HEK293 (cell line): ENCODE data around the gene STARD8.

Source experiments
- CTCF ChIA-PET: fragments of 350-600 bp; formaldehyde crosslinking; extraction: SDS; loops from one replicate; lab custom pipeline; 2021; ENCODE audit warnings: antibody characterized with exemption; lab: Yijun Ruan, JAX
- POLR2A ChIA-PET: fragments of 300-600 bp; formaldehyde crosslinking; extraction: SDS; loops from one replicate; lab custom pipeline; 2020; ENCODE audit warnings: antibody characterized with exemption, inconsistent platforms; lab: Yijun Ruan, JAX
- H3K27ac ChIP-seq: fragments of 200-500 bp; sonication (Bioruptor generic); 2 replicates; pipeline ENCODE4 v1.5.1; 2014; ENCODE audit warnings: low read depth, low read length, control low read depth, inconsistent platforms; ENCODE audit errors: extremely low read depth
- H3K36me3 ChIP-seq, 2 experiments: fragments of 200-500 bp in 1 of 2; sonication (Bioruptor generic) in 1 of 2; 1 replicate in 1 of 2; 2 replicates in 1 of 2; pipeline ENCODE4 v1.5.1; 2014 to 2017; ENCODE audit warnings: inconsistent platforms in 2 of 2, low read length in 2 of 2; ENCODE audit not compliant: control insufficient read depth in 2 of 2, insufficient read depth in 1 of 2
- H3K4me1 ChIP-seq: fragments of 200-500 bp; sonication (Bioruptor generic); 2 replicates; pipeline ENCODE4 v1.5.1; 2014; ENCODE audit warnings: mild to moderate bottlenecking, low read length, inconsistent platforms; ENCODE audit not compliant: control insufficient read depth, insufficient read depth
- H3K4me3 ChIP-seq: 2 replicates; pipeline ENCODE4 v1.5.1; 2011; ENCODE audit warnings: low read depth, mild to moderate bottlenecking, control low read depth, low read length, moderate library complexity
- H3K9me3 ChIP-seq: fragments of 200-500 bp; sonication (Bioruptor generic); 2 replicates; pipeline ENCODE4 v1.5.1; 2014; ENCODE audit warnings: low read depth, low read length, inconsistent platforms; ENCODE audit not compliant: control insufficient read depth, insufficient read depth
- CTCF ChIP-seq: fragments of 450-650 bp; formaldehyde crosslinking; IDR thresholded peaks from 2 replicates; pipeline ENCODE4 v1.5.1; 2016; ENCODE audit warnings: missing biosample characterization, missing genetic modification characterization
- GLIS1 ChIP-seq: fragments of 450-650 bp; formaldehyde crosslinking; IDR thresholded peaks from 2 replicates; pipeline ENCODE4 v1.5.1; 2016; ENCODE audit warnings: missing biosample characterization, missing genetic modification characterization
- HIC1 ChIP-seq: fragments of 450-650 bp; formaldehyde crosslinking; IDR thresholded peaks from 2 replicates; pipeline ENCODE4 v1.5.1; 2016; ENCODE audit warnings: missing biosample characterization, missing genetic modification characterization
- SALL2 ChIP-seq: fragments of 450-650 bp; formaldehyde crosslinking; IDR thresholded peaks from 2 replicates; pipeline ENCODE4 v1.5.0; 2017; ENCODE audit warnings: missing biosample characterization, mild to moderate bottlenecking, missing genetic modification characterization, borderline replicate concordance
- ZBTB1 ChIP-seq: fragments of 450-650 bp; formaldehyde crosslinking; IDR thresholded peaks from 2 replicates; pipeline ENCODE4 v1.5.1; 2016; ENCODE audit warnings: missing biosample characterization, missing genetic modification characterization
- ZBTB48 ChIP-seq: fragments of 450-650 bp; formaldehyde crosslinking; IDR thresholded peaks from 2 replicates; pipeline ENCODE4 v1.5.1; 2016; ENCODE audit warnings: missing biosample characterization, missing genetic modification characterization
- ZBTB7A ChIP-seq: fragments of 450-650 bp; formaldehyde crosslinking; IDR thresholded peaks from 2 replicates; pipeline ENCODE4 v1.5.1; 2016; ENCODE audit warnings: low read depth, missing biosample characterization, missing genetic modification characterization
- ZNF112 ChIP-seq: fragments of 450-650 bp; formaldehyde crosslinking; IDR thresholded peaks from 2 replicates; pipeline ENCODE4 v1.5.0; 2017; ENCODE audit warnings: missing biosample characterization, missing genetic modification characterization
- ZNF274 ChIP-seq, 2 experiments: fragments of 200-500 bp in 1 of 2; fragments of 450-650 bp in 1 of 2; sonication (Bioruptor generic) in 1 of 2; formaldehyde crosslinking in 1 of 2; IDR thresholded peaks; 2 replicates each; pipeline versions ENCODE4 v1.5.1 to v1.6.1; 2014 to 2016; ENCODE audit warnings: borderline replicate concordance in 1 of 2, inconsistent platforms in 1 of 2, low read length in 1 of 2, missing biosample characterization in 1 of 2, missing genetic modification characterization in 1 of 2
- ZNF501 ChIP-seq: fragments of 450-650 bp; formaldehyde crosslinking; IDR thresholded peaks from 2 replicates; pipeline ENCODE4 v1.5.1; 2016; ENCODE audit warnings: missing biosample characterization, missing genetic modification characterization
- ZNF514 ChIP-seq: fragments of 450-650 bp; formaldehyde crosslinking; IDR thresholded peaks from 2 replicates; pipeline ENCODE4 v1.5.1; 2016; ENCODE audit warnings: missing biosample characterization, missing genetic modification characterization
- ZNF555 ChIP-seq: fragments of 450-650 bp; formaldehyde crosslinking; conservative IDR thresholded peaks from 2 replicates; pipeline ENCODE4 v1.5.1; 2017; ENCODE audit warnings: missing biosample characterization, mild to moderate bottlenecking, missing genetic modification characterization, inconsistent platforms
- ZNF558 ChIP-seq: fragments of 450-650 bp; formaldehyde crosslinking; IDR thresholded peaks from 2 replicates; pipeline ENCODE4 v1.5.1; 2016; ENCODE audit warnings: missing biosample characterization, missing genetic modification characterization
- ZNF670 ChIP-seq: fragments of 450-650 bp; formaldehyde crosslinking; IDR thresholded peaks from 2 replicates; pipeline ENCODE4 v1.5.1; 2016; ENCODE audit warnings: missing biosample characterization, missing genetic modification characterization, low read depth
- ZNF791 ChIP-seq: fragments of 450-650 bp; formaldehyde crosslinking; IDR thresholded peaks from 2 replicates; pipeline ENCODE4 v1.5.1; 2016; ENCODE audit warnings: missing biosample characterization, missing genetic modification characterization
- ZNF843 ChIP-seq: fragments of 450-650 bp; formaldehyde crosslinking; IDR thresholded peaks from 2 replicates; pipeline ENCODE4 v1.5.1; 2016; ENCODE audit warnings: missing biosample characterization, missing genetic modification characterization
- TF ChIP-seq, protein P1 (sequence below): fragments of 450-650 bp; IDR thresholded peaks from 2 replicates; pipeline ENCODE4 v1.5.1; 2018; ENCODE audit warnings: missing biosample characterization, mild to moderate bottlenecking, missing genetic modification characterization
- TF ChIP-seq, protein P2 (sequence below): fragments of 450-650 bp; formaldehyde crosslinking; IDR thresholded peaks from 2 replicates; pipeline ENCODE4 v1.5.1; 2016; ENCODE audit warnings: missing biosample characterization, missing genetic modification characterization
- TF ChIP-seq, protein P3 (sequence below): fragments of 450-650 bp; formaldehyde crosslinking; IDR thresholded peaks from 2 replicates; pipeline ENCODE4 v1.5.1; 2016; ENCODE audit warnings: missing biosample characterization, missing genetic modification characterization
- TF ChIP-seq, protein P4 (sequence below): fragments of 450-650 bp; formaldehyde crosslinking; IDR thresholded peaks from 2 replicates; pipeline ENCODE4 v1.5.1; 2016; ENCODE audit warnings: missing biosample characterization, missing genetic modification characterization

The STARD8 gene, protein sequence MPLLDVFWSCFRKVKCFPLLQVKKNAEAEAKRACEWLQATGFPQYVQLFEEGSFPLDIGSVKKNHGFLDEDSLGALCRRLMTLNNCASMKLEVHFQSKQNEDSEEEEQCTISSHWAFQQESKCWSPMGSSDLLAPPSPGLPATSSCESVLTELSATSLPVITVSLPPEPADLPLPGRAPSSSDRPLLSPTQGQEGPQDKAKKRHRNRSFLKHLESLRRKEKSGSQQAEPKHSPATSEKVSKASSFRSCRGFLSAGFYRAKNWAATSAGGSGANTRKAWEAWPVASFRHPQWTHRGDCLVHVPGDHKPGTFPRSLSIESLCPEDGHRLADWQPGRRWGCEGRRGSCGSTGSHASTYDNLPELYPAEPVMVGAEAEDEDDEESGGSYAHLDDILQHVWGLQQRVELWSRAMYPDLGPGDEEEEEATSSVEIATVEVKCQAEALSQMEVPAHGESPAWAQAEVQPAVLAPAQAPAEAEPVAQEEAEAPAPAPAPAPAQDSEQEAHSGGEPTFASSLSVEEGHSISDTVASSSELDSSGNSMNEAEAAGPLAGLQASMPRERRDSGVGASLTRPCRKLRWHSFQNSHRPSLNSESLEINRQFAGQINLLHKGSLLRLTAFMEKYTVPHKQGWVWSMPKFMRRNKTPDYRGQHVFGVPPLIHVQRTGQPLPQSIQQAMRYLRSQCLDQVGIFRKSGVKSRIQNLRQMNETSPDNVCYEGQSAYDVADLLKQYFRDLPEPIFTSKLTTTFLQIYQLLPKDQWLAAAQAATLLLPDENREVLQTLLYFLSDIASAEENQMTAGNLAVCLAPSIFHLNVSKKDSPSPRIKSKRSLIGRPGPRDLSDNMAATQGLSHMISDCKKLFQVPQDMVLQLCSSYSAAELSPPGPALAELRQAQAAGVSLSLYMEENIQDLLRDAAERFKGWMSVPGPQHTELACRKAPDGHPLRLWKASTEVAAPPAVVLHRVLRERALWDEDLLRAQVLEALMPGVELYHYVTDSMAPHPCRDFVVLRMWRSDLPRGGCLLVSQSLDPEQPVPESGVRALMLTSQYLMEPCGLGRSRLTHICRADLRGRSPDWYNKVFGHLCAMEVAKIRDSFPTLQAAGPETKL

DNA sequence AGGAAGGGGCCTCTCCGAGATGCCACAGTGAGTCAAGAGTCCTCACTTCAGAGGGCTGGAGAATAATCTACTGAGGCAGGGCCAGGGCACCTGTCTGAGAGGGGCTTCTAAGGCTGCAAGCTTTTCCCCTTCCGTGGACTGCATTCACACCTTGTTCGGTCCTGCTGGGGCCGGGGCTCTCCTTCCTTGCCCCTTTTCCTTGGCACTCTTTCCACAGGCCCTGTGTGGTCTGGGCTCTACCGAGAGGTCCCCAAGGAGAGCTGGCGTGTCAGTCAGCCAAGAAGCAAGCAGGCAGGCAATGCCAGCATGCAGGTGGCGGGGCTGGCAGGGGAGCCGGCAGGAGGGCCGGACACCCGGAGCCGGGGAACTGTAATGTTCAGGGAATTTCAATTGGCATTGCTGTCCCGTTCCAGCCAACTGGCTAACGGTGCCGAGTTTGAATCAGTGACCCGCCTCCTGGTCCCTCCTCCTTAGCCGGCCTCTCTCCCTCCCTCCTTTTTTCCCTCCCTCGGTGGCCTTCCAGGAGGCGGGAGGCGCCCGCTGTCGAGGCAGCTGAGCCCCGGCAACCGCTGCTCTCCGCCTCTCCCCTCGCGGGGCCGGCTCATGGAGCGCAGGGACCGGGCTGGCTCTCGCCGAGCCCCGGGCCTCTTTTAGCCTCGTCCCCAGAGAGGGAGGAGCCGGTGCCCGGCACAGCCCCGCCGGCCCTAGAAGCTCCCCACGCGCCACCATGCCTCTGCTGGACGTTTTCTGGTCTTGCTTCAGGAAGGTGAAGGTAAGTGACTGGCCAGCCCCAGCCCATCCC lies at the start of gene STARD8:
Gene STARD8 (plus strand): TSS at position 511 of the 802 bp plus-strand sequence. CDS start 217 bp downstream, at position 728.
- H3K4me1 ChIP-seq, result peaks cover 2% of the 10 kb centered on the region; the same call in 1 of the 2 replicates
- ChIA-PET POLR2A (no interaction called here), CTCF (no interaction called here)
- H3K9me3 ChIP-seq, result no peaks in the 10 kb centered on the region
- no peak within 1 kb of the TSS for H3K27ac ChIP-seq
- no peaks in the 10 kb centered on the region for H3K36me3 ChIP-seq
- peak within 1 kb of the TSS; percentile 2; the same call in 1 of the 2 replicates for H3K4me3 ChIP-seq
- TF ChIP-seq ZNF514 (no peak), ZNF843 (tag by site-specific recombination) (no peak), HIC1 (no peak), SALL2 (tag by site-specific recombination) (no peak), ZNF112 (tag by site-specific recombination) (no peak), ZNF274 (IDR thresholded peaks at IDR 0.05; ENCODE audit: low read length) (no peak), ZNF274 (tag by site-specific recombination; IDR thresholded peaks at IDR 0.05; ENCODE audit: borderline replicate concordance) (no peak), ZNF670 (tag by site-specific recombination) (no peak), ZNF791 (tag by site-specific recombination) (no peak), ZBTB7A (no peak), ZNF555 (no peak), ZBTB48 (tag by site-specific recombination) (0 out of 2 replicates have a peak, but pooled peaks have one; percentile 47), CTCF (tag by site-specific recombination) (no peak; the same call in 1 of the 2 replicates), GLIS1 (peak; percentile 71), ZNF558 (tag by site-specific recombination) (no peak), ZNF501 (tag by site-specific recombination) (no peak), ZBTB1 (no peak)
- TF ChIP-seq, protein P1, sequence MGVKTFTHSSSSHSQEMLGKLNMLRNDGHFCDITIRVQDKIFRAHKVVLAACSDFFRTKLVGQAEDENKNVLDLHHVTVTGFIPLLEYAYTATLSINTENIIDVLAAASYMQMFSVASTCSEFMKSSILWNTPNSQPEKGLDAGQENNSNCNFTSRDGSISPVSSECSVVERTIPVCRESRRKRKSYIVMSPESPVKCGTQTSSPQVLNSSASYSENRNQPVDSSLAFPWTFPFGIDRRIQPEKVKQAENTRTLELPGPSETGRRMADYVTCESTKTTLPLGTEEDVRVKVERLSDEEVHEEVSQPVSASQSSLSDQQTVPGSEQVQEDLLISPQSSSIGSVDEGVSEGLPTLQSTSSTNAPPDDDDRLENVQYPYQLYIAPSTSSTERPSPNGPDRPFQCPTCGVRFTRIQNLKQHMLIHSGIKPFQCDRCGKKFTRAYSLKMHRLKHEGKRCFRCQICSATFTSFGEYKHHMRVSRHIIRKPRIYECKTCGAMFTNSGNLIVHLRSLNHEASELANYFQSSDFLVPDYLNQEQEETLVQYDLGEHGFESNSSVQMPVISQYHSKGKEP (tag by site-specific recombination), result no peak
- TF ChIP-seq, protein P2, sequence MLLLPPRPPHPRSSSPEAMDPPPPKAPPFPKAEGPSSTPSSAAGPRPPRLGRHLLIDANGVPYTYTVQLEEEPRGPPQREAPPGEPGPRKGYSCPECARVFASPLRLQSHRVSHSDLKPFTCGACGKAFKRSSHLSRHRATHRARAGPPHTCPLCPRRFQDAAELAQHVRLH (tag by site-specific recombination), result no peak
- TF ChIP-seq, protein P3, sequence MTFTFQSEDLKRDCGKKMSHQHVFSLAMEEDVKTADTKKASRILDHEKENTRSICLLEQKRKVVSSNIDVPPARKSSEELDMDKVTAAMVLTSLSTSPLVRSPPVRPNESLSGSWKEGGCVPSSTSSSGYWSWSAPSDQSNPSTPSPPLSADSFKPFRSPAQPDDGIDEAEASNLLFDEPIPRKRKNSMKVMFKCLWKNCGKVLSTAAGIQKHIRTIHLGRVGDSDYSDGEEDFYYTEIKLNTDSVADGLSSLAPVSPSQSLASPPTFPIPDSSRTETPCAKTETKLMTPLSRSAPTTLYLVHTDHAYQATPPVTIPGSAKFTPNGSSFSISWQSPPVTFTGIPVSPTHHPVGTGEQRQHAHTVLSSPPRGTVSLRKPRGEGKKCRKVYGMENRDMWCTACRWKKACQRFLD (tag by site-specific recombination), result no peak
- TF ChIP-seq, protein P4, sequence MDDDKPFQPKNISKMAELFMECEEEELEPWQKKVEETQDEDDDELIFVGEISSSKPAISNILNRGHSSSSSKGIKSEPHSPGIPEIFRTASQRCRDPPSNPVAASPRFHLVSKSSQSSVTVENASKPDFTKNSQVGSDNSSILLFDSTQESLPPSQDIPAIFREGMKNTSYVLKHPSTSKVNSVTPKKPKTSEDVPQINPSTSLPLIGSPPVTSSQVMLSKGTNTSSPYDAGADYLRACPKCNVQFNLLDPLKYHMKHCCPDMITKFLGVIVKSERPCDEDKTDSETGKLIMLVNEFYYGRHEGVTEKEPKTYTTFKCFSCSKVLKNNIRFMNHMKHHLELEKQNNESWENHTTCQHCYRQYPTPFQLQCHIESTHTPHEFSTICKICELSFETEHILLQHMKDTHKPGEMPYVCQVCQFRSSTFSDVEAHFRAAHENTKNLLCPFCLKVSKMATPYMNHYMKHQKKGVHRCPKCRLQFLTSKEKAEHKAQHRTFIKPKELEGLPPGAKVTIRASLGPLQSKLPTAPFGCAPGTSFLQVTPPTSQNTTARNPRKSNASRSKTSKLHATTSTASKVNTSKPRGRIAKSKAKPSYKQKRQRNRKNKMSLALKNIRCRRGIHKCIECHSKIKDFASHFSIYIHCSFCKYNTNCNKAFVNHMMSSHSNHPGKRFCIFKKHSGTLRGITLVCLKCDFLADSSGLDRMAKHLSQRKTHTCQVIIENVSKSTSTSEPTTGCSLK (tag by site-specific recombination), result no peak
